HG03354 (cell line): ENCODE results near the gene GLRX2.
"Not testable (repeated sequence)": the region's sequence is repeated elsewhere in the genome, so short reads cannot be mapped to it uniquely, and the experiment has no call there.

Experiments used
- ATAC-seq: cut with Tn5 transposase; IDR thresholded peaks from one replicate; pipeline ENCODE4 v1.9.1; 2021; ENCODE audit warnings: mild to moderate bottlenecking; ENCODE audit not compliant: unreplicated experiment, poor library complexity, severe bottlenecking

GLRX2 gene

GRCh38 chr1:193104907-193105820 is at the start of gene GLRX2:
GLRX2 (minus strand) TSS chr1:193105414; CDS start chr1:193105382, 32 bp downstream.
- ATAC-seq, result peak; percentile 89

- no peak for ATAC-seq
Observed at GRCh38 chr1:193144999-193145398, 39.8 kb upstream of the GLRX2 start.

GRCh38 chr1:193144361-193144938 is 39.2 kb upstream of the GLRX2 start:
- no peak for ATAC-seq

GRCh38 chr1:193143285-193143684 is 38.1 kb upstream of the GLRX2 start:
- no peak for ATAC-seq

GRCh38 chr1:193142409-193142808 is 37.2 kb upstream of the GLRX2 start:
- no peak for ATAC-seq

- no peak for ATAC-seq
Observed at GRCh38 chr1:193141804-193142203, 36.6 kb upstream of the GLRX2 start.

- no peak for ATAC-seq
Observed at GRCh38 chr1:193140254-193140653, 35.0 kb upstream of the GLRX2 start.

- no peak for ATAC-seq
Observed at GRCh38 chr1:193131266-193131860, 26.1 kb upstream of the GLRX2 start.

GRCh38 chr1:193125369-193125768 is 20.2 kb upstream of the GLRX2 start:
- ATAC-seq, result no peak

- no peak for ATAC-seq
Observed at GRCh38 chr1:193123751-193124150, 18.5 kb upstream of the GLRX2 start.

- ATAC-seq, result peak; percentile 95
Observed at GRCh38 chr1:193121616-193122593, 16.7 kb upstream of the GLRX2 start, which contains the start of gene CDC73. CDC73 (plus strand) TSS chr1:193122031; CDS start chr1:193122201, 170 bp downstream.

- ATAC-seq, result no peak
Observed at GRCh38 chr1:193120604-193121166, 15.5 kb upstream of the GLRX2 start.

- ATAC-seq, result no peak
Observed at GRCh38 chr1:193118803-193119730, 13.9 kb upstream of the GLRX2 start.

GRCh38 chr1:193118194-193118593 is 13.0 kb upstream of the GLRX2 start:
- ATAC-seq, result no peak

- not testable (repeated sequence) for ATAC-seq
Observed at GRCh38 chr1:193117167-193117566, 12.0 kb upstream of the GLRX2 start.

- ATAC-seq, result no peak
Observed at GRCh38 chr1:193115629-193116227, 10.5 kb upstream of the GLRX2 start.

- no peak for ATAC-seq
Observed at GRCh38 chr1:193114485-193115095, 9.4 kb upstream of the GLRX2 start.
